ENCODE measurements around the gene PHF23.

DNA sequence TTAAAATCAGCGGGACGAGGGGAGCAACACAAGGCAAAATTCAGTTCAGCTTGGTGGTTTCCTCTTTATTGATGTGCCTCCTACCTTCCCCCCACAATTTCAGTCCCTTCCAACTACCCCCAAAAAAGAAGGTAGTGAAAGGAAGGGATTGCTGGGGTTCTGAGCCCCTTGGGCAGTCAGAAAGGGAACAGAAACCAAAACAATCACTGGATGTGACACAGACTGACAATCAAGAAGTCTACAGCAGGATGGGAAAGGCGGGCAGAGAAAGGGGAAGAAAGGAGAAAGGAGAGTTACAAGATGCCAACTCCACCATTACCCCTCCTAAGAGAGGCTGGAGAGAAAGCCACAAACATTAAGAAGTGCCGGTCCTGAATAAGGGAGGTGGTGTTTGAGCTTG lies 1.1 kb upstream of the PHF23 start:
- no peak for TF ChIP-seq POLR2A (IDR thresholded peaks at IDR 0.05)
- TF ChIP-seq, protein P1, sequence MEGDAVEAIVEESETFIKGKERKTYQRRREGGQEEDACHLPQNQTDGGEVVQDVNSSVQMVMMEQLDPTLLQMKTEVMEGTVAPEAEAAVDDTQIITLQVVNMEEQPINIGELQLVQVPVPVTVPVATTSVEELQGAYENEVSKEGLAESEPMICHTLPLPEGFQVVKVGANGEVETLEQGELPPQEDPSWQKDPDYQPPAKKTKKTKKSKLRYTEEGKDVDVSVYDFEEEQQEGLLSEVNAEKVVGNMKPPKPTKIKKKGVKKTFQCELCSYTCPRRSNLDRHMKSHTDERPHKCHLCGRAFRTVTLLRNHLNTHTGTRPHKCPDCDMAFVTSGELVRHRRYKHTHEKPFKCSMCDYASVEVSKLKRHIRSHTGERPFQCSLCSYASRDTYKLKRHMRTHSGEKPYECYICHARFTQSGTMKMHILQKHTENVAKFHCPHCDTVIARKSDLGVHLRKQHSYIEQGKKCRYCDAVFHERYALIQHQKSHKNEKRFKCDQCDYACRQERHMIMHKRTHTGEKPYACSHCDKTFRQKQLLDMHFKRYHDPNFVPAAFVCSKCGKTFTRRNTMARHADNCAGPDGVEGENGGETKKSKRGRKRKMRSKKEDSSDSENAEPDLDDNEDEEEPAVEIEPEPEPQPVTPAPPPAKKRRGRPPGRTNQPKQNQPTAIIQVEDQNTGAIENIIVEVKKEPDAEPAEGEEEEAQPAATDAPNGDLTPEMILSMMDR (IDR thresholded peaks at IDR 0.05) = no peak
